Jurkat, Clone E6-1 (cell line): ENCODE data around the gene RBMS3.

Experiments used
- DNase-seq: peaks from one replicate; pipeline ENCODE4 v3.0.0-alpha.2; 2011; ENCODE audit warnings: low read depth, low spot score
- H3K4me3 ChIP-seq: 2 replicates; pipeline ENCODE4 v1.5.1; 2011; ENCODE audit warnings: mild to moderate bottlenecking, low read length, control low read depth, moderate library complexity

Gene RBMS3

GRCh38 chr3:29410660-29411405 is 130.0 kb downstream of the RBMS3 start:
- no peak overlapping the region for H3K4me3 ChIP-seq
- no peak for DNase-seq

GRCh38 chr3:29412110-29412509 is 131.2 kb downstream of the RBMS3 start:
- no peak overlapping the region for H3K4me3 ChIP-seq
- peak; percentile 29 for DNase-seq

DNA sequence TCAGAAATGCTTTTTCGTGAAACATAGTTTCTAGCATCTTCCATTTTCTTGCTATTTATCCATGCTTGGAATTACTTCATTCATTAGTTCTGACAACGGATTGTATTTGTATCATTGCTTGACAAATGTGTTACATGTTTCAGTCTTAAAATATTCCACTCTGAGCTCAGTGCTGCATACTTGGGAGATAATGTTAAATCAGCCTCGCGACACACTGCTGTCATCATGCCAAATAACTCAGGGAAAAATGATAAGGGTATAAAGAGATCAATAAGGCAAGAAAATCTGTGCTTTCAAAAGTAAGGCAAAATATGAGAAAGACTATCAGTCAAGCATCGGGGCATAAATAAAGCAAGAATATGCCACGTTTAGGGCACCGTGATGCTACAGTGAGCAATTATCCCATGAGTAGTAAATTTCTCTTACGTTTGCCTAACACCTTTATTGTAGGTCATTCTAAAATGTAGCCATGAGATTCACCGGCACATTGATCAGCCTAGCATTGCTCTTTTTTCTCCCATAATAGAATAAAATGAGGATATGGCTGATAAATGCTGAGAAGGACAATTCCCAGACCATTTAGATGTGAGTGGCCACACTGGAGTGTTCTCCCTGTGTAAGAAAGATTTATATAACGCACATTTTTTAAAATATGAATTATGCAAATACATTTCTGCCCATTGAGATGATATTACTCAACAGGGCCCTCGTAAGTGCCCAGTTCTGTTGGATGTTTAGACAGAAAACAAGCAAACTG is 133.8 kb downstream of the RBMS3 start:
- DNase-seq: no peak
- no peak overlapping the region for H3K4me3 ChIP-seq

- no peak for DNase-seq
- H3K4me3 ChIP-seq: no peak overlapping the region
Observed at GRCh38 chr3:29415482-29416223, 134.8 kb downstream of the RBMS3 start.

DNA sequence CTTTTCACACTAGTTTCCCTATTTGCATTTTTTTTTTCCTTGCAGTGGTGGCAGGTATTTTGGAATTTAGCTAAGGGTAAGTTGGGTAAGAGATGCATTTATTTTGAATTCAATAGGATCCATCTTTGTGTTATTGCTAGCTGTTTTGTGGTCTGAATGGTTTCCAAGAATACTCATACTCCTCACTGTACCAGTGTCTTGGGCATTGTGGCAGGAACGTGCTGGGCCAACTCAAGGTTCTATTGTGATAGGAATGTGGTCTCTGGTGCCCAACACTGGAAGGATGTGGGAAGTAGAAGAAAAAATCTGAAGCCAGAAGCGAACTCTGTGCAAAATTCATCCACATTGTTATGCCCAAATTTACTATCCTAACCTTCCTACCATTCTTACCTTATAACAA is 135.6 kb downstream of the RBMS3 start:
- no peak overlapping the region for H3K4me3 ChIP-seq
- DNase-seq: no peak

DNA sequence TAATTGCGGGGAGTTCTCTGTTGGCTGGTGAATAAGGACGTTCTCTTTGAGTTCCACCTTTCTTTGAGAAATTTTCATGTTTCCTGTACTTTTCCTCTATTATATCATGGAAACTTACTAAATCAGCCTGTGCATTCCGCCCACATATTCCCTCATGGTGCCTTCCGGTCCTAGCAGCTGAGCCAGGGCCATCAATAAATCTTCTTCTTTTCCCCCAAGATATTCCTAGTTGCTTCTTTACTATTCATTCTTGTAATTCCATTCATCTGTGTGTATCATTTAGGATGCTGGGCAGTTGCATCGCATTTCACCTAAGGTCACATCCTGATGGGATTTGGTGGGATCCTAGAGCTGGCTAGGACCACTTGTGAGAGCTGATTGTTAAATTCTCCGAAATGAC is 139.2 kb downstream of the RBMS3 start:
- DNase-seq: no peak
- no peak overlapping the region for H3K4me3 ChIP-seq

- no peak for DNase-seq
Observed at GRCh38 chr3:29426302-29427226, 145.7 kb downstream of the RBMS3 start.

DNA sequence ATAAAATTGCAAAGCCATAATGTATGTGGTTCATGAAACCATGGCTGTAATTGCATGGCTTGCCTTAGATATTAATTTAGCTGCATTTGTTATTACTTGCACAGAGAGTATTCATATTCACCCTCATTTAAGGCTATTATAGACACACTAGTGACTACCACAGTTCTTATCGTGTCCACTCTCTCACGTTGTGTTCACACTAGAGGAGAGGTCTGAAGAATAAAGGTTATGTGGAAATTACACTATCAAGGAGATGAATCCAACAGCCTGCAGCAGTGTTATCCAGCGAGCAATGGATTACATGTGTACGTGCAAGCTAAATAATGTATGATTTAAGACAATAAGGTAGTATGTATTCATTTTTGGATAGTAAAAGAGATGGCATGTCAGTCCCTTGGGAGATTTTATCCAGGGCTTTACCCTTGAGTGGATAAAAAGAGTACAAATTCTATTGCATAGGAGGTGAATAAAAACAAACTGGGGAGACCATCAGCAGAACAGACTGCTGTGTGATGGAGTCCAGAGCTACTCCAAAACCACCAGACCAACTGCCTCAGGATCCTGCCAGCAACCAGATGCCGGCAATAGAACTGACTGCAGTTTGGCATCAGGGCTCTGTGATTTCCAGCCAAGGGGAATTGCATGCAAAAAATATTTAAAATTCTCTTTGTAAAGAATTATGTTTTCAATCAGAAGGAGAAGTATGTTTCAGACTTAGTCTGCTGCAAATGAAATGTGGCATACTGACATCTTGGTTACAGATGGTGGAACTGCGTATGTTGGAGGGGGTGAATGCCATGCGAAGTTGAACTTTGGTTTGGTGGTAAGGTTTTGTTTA is 146.6 kb downstream of the RBMS3 start:
- DNase-seq: no peak
- H3K4me3 ChIP-seq: no peak overlapping the region

More at GRCh38 chr3:29426302-29427226, 145.7 kb downstream of the RBMS3 start:
- H3K4me3 ChIP-seq: no peak overlapping the region

- DNase-seq: no peak
- no peak overlapping the region for H3K4me3 ChIP-seq
Observed at GRCh38 chr3:29429055-29429679, 148.3 kb downstream of the RBMS3 start.

GRCh38 chr3:29430558-29430971 is 149.7 kb downstream of the RBMS3 start:
- no peak for DNase-seq

GRCh38 chr3:29436612-29437323 is 155.9 kb downstream of the RBMS3 start:
- DNase-seq: no peak
- H3K4me3 ChIP-seq: no peak overlapping the region

More at GRCh38 chr3:29430558-29430971, 149.7 kb downstream of the RBMS3 start:
- no peak overlapping the region for H3K4me3 ChIP-seq

- no peak for DNase-seq
- H3K4me3 ChIP-seq: no peak overlapping the region
Observed at GRCh38 chr3:29438580-29438979, 157.7 kb downstream of the RBMS3 start.

DNA sequence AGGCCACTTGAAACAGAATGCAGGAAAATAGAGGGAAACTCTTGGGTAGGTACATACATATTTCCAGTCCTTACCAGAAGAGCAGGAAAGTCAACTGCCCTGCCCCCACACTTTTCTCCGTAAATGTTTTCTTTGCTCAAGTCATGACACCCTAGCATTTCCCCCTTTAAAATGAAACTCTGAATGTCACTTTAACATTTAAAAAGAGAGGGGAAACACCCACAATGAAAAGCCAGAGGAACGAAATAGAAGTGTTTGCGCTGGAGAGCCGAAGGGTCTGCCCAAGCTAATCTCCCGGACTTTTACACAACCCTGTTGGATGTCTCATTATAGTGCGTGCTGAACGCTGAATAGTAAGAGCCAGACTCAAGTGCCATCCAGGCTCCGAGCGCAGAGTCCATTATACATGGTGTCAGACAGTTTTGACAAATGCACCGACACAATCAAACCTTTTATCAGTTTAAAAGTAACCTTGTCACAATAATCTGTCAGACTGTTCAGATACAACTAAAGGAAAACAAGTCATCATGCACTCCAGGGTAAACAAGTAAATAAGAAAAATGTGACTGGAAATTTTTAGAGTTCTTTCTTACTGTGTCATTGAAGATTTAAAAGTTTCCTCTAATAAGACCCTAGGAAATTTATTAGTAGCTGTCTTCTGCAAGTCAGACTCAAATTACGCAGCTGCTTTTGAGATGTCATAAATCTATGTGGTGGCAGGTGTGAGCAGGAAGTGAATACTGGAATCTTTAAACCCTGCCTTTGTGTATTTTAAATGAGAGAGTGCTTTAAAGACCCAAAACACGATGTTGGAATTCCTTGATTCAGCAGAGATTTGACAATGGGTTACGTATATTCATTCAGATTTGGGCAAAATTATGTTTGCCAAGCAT is 159.8 kb downstream of the RBMS3 start:
- no peak overlapping the region for H3K4me3 ChIP-seq
- DNase-seq: no peak

- DNase-seq: no peak
- H3K4me3 ChIP-seq: no peak overlapping the region
Observed at GRCh38 chr3:29441422-29441821, 160.6 kb downstream of the RBMS3 start.

GRCh38 chr3:29447946-29448627 is 167.2 kb downstream of the RBMS3 start:
- no peak for DNase-seq
- H3K4me3 ChIP-seq: no peak overlapping the region

GRCh38 chr3:29451920-29452319 is 171.0 kb downstream of the RBMS3 start:
- no peak for DNase-seq
- H3K4me3 ChIP-seq: no peak overlapping the region
